Measurements from ENCODE around the gene FZR1.

FZR1 gene

DNA sequence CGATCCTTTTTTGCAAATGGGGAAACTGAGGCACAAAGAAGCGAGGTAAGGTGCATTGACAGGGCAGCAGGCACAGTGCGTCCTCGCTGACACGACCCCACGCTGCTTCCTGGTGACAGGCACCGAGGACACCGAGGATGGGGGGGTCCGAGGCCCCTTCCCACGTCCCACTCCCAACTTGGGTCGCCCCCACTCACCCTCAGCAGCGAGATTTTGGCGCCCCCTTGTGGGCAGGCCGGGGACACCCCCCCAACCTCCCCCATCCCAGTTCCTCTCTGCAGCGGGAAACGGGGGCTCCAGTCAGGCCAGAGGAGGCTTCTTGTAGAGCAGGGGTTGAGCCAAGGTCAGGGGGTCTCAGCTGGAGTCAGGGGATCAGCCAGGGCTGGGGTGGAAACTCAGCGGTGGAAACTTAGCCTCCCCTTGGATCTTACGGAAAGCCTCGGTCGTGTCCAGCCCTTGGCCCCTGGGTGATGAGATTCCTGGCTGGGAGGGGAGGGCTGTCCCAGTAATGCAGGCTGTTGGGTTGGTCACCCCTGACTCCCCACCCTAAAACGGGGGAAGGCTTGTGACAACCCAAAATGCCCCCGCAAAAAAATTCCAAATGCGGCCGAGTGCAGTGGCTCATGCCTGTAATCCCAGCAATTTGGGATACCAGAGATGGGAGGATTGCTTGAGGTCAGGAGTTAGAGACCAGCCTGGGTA, 34.0 kb upstream of the FZR1 start:
- peak; percentile 55 for DNase-seq (ENCODE audit: low read depth, low spot score)

DNA sequence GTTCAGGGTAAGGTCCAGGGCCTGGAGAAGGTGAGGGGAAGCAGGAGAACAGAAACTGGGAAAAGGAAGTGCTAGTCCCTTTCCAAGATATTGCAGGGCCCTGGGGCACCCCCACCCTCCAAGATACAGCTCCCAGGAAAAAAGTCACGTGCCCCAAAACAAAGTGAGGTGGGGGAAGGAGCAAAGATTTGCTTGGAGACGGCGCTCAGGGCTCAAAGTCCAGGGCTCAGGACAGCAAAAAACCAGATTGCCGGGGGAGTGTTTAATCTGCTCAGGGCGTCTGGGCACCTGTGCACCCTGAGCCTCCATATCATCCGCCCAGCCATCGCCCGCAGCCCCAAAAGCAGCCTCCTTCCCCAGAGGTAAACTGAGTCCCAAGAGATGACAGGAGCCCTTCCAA, 32.1 kb upstream of the FZR1 start:
- no peak for DNase-seq (ENCODE audit: low read depth, low spot score)

- DNase-seq (ENCODE audit: low read depth, low spot score) = no peak
These were observed 31.5 kb upstream of the FZR1 start for GRCh38 chr19:3474614-3475013.

GRCh38 chr19:3475449-3475848, 30.7 kb upstream of the FZR1 start:
- no peak for DNase-seq (ENCODE audit: low read depth, low spot score)

DNA sequence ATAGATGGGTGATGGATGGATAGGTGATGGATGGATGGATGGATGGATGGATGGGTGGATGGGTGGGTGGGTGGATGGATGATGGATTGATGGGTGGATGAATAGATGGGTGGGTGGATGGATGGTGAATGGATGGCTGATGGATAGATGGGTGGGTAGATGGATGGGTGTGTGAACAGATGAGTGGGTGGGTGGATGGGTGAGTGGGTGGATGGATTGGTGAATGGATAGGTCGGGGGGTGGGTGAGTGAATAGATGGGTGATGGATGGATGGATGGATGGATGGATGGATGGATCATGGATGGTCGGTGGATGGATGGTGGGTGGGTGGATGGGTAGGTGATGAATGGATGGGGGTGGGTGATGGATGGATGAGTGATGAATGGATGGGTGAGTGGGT, 29.3 kb upstream of the FZR1 start:
- DNase-seq (ENCODE audit: low read depth, low spot score) = no peak

DNA sequence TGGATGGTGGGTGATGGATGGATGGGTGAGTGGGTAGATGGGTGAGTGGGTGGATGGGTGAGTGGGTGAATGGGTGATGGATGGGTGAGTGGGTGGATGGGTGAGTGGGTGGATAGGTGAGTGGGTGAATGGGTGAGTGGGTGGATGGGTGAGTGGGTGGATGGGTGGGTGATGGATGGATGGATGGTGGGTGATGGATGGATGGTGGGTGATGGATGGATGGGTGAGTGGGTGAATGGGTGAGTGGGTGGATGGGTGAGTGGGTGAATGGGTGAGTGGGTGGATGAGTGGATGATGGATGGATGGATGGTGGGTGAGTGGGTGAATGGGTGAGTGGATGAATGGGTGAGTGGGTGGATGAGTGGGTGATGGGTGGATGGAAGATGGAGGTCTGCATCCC, 28.6 kb upstream of the FZR1 start:
- no peak for DNase-seq (ENCODE audit: low read depth, low spot score)

GRCh38 chr19:3477951-3478350, 28.2 kb upstream of the FZR1 start:
- DNase-seq (ENCODE audit: low read depth, low spot score) = no peak

DNA sequence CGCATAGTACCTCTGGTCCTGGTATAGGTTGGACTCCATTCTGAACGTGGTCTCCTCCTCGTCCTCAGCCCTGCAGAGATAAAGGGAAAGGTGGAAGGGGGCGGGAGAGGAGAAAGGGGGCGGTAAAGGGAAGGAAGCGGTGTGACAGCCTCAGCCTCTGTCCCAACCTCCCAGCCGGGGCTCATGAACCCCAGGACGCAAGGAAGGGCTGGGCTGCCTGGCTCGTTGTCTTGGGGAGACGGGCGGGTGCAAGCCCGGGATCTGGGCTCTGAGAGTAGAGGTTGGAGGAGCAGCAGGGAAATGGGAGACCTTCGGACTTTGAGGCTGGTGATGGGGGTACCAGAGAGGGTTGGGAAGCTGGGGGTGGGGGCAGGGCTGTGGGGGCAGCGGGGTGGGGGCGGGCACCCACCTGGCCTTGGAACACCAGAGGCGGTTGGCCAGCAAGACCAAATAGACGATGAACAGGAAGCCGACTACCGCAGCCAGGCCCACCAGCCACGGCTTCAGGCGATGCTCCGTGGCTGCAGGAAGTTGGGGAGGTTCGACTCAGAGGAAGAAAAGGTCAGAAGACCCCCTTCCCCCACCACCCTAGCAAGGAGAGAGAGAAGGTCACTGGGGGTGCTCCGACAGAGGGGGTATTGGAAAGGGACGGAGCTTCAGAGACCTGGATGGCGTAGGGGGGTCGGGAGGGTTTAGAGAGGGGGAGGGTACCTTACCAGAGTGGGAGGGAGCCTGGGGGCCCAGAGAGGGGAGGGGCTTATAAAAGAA, 27.5 kb upstream of the FZR1 start:
- DNase-seq (ENCODE audit: low read depth, low spot score) = no peak

GRCh38 chr19:3479177-3479833, 26.8 kb upstream of the FZR1 start:
- no peak for DNase-seq (ENCODE audit: low read depth, low spot score)

- no peak for DNase-seq (ENCODE audit: low read depth, low spot score)
These were observed 26.3 kb upstream of the FZR1 start for GRCh38 chr19:3479834-3480215.

- no peak for DNase-seq (ENCODE audit: low read depth, low spot score)
These were observed 25.6 kb upstream of the FZR1 start, which contains the start of gene SMIM24 for GRCh38 chr19:3480383-3481091. SMIM24 (minus strand) TSS chr19:3480525; CDS start chr19:3480463, 62 bp downstream.

- no peak for DNase-seq (ENCODE audit: low read depth, low spot score)
These were observed 24.6 kb upstream of the FZR1 start for GRCh38 chr19:3481241-3482090.

GRCh38 chr19:3482507-3483225, 23.4 kb upstream of the FZR1 start:
- no peak for DNase-seq (ENCODE audit: low read depth, low spot score)

- no peak for DNase-seq (ENCODE audit: low read depth, low spot score)
These were observed 22.9 kb upstream of the FZR1 start, which contains the start of gene SMIM44 for GRCh38 chr19:3483226-3483628. SMIM44 (minus strand) TSS chr19:3483441; CDS start chr19:3483403, 38 bp downstream.

GRCh38 chr19:3491396-3492119, 14.6 kb upstream of the FZR1 start:
- no peak for DNase-seq (ENCODE audit: low read depth, low spot score)

DNA sequence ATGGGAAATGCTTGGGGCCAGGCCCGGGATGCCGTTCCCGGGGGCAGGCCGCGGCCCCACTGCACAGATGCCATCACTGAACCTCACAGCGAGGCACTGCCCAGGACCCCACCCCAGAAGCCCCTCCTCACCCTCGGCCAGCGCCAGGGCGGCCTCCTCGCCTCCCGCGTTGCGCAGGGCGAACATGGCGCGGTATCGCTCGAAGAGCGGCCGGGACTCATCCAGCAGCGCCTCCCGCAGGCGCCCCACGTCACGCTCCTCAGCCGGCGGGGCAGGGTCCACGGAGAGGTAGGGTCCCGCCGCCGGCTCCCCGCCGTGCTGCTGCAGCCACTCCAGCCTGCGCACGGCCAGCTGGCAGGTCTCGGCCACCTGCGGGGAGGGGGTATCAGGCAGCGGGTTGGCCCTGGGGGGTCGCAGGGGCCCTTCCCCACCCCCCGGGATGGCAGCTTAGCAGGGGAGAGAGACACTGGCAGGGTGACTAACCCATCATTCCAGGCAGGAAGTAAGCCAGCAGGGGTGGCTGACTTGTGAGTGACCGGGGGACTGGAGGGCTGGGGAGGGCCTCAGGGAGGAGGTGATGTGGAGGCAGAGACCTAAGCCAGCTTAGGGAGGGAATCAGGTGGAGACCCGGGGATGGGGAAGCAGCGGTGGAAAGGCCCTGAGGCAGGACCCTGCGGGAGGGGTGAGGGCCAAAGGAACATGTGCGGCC, 13.8 kb upstream of the FZR1 start:
- no peak for DNase-seq (ENCODE audit: low read depth, low spot score)

- DNase-seq (ENCODE audit: low read depth, low spot score) = no peak
These were observed 13.2 kb upstream of the FZR1 start for GRCh38 chr19:3492919-3493318.

DNA sequence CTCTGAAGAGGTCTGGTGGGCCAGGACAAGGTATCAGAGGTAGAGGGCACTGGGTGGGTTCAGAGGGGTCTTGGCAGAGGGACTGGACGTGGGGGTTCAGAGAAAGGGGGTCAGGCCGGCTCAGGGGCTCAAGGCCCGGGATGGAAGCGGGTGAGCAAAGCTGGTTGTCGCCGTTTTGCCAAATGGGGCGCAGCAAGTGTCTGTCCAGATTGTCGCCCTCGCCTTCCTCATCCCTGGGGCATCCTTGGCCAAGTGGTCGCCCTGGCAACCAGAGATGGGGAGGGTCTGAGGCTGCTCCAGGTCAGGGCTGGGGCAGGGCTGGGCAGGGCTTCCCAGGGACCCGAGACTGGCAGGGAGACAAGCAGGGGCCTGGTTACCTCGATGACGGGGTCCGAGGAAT, 12.5 kb upstream of the FZR1 start:
- no peak for DNase-seq (ENCODE audit: low read depth, low spot score)

DNA sequence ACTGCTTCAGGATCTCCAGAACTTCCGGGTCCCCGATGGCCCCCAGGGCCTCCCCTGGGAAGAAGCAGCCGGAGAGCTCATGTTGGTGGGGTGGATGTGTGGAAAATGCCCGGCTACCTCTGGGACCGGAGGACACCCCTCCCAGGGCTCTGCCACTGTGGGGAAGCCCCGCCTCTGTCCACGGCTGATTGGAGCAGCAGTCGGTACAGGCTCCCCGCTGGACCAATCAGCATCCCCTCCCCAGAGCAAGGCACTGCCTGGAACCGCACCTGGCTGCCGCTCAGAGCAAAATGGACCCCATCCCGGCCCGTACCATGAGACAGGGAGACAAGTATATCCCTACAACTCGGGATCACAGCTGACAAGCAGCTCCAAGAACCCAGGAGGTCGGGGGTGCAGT, 12.1 kb upstream of the FZR1 start:
- no peak for DNase-seq (ENCODE audit: low read depth, low spot score)
